ENCODE measurements around the gene CSGALNACT2.

CSGALNACT2 gene

DNA sequence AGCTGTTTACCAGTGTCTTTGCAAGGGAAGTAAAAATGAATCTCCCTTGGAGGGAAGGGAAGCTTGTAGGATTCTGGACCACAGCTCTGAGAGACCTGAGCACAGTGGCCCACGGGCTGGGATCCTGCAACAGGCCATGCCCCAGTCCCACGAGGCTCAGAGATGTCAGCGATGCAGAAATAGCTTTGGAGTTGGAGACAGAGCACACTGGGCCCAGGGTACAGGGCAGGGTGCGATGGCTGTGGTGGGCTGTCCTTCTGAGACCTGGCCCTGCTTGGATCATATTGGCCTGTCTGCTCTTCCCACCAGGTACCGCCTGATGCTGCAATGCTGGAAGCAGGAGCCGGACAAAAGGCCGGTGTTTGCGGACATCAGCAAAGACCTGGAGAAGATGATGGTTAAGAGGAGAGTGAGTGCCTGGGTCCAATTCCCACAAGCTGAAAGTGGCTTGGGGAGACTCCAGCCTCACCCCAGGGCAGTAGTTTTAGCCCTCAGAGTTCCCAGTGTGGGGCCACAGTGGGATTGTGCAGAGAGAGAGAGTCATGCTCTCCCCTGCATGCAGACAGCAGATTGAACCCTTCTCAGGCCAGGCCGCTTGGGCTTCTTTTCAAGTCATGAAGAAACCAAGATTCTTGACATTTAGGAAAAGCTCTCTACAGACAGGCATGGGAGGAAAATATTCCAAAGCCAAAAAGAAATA lies 13.5 kb upstream of the CSGALNACT2 start:
- DNase-seq = no peak

GRCh38 chr10:43125274-43125845 lies 12.9 kb upstream of the CSGALNACT2 start:
- DNase-seq = no peak

- DNase-seq = no peak
Measured at GRCh38 chr10:43125881-43126731, 12.1 kb upstream of the CSGALNACT2 start.

GRCh38 chr10:43126759-43127424 lies 11.4 kb upstream of the CSGALNACT2 start:
- DNase-seq = no peak

- DNase-seq = no peak
Measured at GRCh38 chr10:43127442-43127841, 10.8 kb upstream of the CSGALNACT2 start.

- DNase-seq = no peak
Measured at GRCh38 chr10:43128331-43128730, 9.9 kb upstream of the CSGALNACT2 start.

- DNase-seq = no peak
Measured at GRCh38 chr10:43128958-43129706, 9.1 kb upstream of the CSGALNACT2 start.

DNA sequence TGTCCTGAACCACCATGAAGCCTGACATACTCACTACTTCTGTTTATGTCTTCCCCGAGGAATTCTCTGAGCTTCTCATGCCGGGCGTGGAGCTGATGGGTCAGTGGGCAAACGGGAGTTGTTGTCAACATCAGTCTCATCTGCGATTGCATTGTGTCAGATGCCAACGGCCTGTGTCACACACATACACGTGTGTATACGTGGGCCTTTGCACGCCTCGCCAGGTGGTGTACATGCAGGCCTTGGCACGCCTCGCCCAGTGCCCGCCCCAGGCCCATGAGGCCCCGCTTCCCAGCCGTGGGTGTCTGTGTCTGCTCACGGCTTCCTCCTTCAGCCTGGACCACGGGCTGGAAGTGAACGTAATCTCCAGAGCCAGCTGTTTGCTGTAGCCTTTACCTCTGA lies 7.5 kb upstream of the CSGALNACT2 start:
- DNase-seq = no peak

- DNase-seq = no peak
Measured at GRCh38 chr10:43131256-43131655, 7.0 kb upstream of the CSGALNACT2 start.

DNA sequence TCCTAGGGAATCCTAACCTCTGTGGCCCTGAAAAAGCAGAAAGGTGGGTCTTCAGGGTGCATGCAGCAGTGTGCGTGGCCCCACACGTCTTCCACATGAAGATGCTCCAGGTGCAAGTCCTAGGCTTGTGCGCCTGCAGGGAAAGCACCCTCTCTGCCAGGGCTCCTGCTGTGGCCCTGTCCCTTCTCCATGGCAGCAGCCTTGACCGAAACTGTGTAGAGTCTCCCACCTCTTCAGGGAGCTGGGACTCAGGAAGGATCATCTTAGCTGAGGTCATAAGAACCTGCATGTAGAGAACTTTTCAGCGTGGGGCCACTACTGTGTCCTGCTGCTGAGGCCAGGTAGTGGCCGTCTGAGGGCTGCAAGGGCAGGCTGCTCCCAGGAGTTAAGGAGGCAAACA lies 6.3 kb upstream of the CSGALNACT2 start:
- no peak for DNase-seq

- no peak for DNase-seq
Measured at GRCh38 chr10:43132867-43133787, 5.1 kb upstream of the CSGALNACT2 start.

DNA sequence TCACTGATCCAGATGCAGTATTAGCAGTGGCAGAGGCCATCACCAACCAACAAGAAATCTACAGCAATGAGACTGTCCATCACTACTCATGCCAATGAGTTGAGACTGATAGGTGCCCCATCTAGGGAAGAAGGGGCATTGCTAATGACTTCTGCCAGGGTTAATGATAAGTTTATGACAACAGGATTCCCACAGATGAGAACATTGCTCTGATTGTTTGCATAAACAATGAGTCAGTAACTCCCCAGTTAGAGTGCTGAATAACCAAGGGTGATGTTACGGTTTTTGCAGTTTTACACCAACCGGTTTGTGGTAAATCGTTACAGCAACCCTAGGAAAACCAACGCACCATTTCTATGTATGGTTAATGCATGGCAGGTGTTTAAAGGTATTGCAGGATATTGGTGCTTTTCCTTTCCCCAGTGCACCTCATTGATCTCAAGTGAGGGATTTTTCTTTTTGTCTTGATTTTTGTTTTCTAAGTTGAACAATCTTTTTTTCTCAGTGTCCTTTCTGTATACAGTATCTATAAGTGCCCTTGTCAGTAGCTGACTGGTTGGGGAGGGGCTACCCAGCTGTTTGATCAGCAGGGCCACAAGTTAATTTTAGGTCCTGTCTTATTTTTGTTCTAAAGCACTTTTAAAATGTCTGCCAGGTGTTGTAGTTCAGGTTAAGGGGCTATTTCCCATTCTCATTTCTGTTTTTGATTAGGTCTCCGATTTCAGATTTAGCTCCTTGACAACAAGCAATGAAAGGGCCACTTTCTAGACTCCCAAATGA lies 3.9 kb upstream of the CSGALNACT2 start:
- DNase-seq = no peak

DNA sequence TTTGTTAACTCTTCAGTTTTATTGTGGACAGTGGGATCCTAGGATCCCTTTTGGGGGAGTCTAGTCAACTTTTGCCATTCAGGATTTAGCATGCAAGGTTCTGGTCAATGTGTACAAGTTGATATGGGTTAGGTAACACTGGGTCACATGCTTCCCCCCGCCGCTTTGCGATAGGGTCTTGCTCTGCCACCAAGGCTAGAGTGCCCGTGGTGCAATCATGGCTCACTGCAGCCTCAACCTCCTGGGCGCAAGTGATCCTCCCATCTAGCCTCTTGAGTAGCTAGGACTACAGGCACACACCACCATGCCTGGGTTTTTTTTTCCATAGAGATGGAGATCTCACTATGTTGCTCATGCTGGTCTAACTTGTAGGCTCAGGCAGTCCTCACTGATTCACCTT lies 3.2 kb upstream of the CSGALNACT2 start:
- DNase-seq = no peak

- DNase-seq = no peak
Measured at GRCh38 chr10:43135656-43136055, 2.6 kb upstream of the CSGALNACT2 start.

DNA sequence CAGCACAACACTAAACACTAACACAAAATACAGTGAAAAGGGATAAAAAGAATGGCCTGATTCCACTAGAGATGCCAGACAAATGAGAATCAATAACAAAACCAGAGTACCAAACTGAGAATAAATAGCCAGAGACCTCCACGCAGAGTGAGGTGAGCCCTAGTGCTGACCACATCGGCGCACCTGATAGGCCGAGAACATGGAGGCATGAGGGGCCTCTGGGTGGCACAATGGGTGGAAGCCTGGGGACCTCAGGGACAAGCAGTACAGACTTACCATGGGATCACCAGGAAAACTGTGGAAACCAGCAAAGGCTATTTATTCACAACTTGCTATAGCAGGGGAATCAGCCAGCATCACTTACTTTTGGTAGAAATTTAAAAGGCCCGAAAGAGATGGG lies 1.8 kb upstream of the CSGALNACT2 start:
- DNase-seq = no peak

GRCh38 chr10:43136995-43137716 lies 1.1 kb upstream of the CSGALNACT2 start:
- no peak for DNase-seq

GRCh38 chr10:43137717-43138020 lies 576 bp upstream of the CSGALNACT2 start:
- DNase-seq = no peak

- peak; percentile 57 for DNase-seq
Measured at GRCh38 chr10:43138757-43139241, 554 bp downstream of the CSGALNACT2 start.

GRCh38 chr10:43141421-43141820 lies 3.2 kb downstream of the CSGALNACT2 start:
- no peak for DNase-seq

DNA sequence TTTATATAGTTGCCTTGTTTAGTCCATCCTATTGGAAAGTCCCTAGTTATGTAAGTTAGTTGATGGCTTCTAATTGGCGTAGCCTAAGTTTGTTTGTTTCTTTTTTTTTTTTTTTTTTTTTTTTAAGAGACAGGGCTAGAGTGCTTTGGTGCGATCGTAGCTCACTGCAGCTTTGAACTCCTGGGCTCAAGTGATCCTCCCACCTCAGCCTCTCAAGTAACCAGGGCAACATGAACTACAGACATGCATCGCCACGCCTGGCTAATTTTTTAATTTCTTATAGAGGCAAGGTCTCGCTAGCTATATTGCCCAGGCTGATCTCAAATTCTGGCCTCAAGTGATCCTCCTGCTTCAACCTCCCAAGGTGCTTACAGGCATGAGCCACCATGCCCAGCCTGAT lies 7.1 kb downstream of the CSGALNACT2 start:
- no peak for DNase-seq
